HepG2 (cell line): ENCODE results near the gene RWDD2A. TPM values are rescaled to one million over a fixed set of nuclear protein-coding genes. Genes with fewer than 3 reads are reported as not detected.
A peak's percentile ranks its signal among the peaks of the same experiment; 100 is the strongest.

Source experiments
- ARNT ChIP-seq: fragments of 450-650 bp; IDR thresholded peaks from 2 replicates; pipeline ENCODE4 v1.6.1; 2017
- ARNT2 ChIP-seq: sonication (generic); formaldehyde crosslinking; IDR thresholded peaks from 2 replicates; pipeline ENCODE4 v1.8.0; 2022; ENCODE audit warnings: mild to moderate bottlenecking, low read depth, missing genetic modification reagents, moderate library complexity
- EEA1 ChIP-seq: sonication (generic); formaldehyde crosslinking; IDR thresholded peaks from 2 replicates; pipeline ENCODE4 v1.5.1; 2020; ENCODE audit warnings: mild to moderate bottlenecking, missing genetic modification reagents, borderline replicate concordance
- HIC2 ChIP-seq: sonication (generic); formaldehyde crosslinking; IDR thresholded peaks from 2 replicates; pipeline ENCODE4 v1.9.0; 2022; ENCODE audit warnings: low read depth, missing genetic modification reagents
- HINFP ChIP-seq: sonication (generic); formaldehyde crosslinking; IDR thresholded peaks from 2 replicates; pipeline ENCODE4 v1.4.0; 2020; ENCODE audit warnings: low read depth, mild to moderate bottlenecking, missing genetic modification reagents
- LRRFIP1 ChIP-seq: sonication (generic); formaldehyde crosslinking; conservative IDR thresholded peaks from 2 replicates; pipeline ENCODE4 v1.4.0; 2020; ENCODE audit warnings: missing genetic modification reagents
- MAZ ChIP-seq, 2 experiments: sonication (generic) in 1 of 2; formaldehyde crosslinking in 1 of 2; IDR thresholded peaks; 2 replicates each; pipeline versions ENCODE4 v1.5.0 to v1.6.1; 2012 to 2020; ENCODE audit warnings: low read depth in 2 of 2, mild to moderate bottlenecking in 2 of 2, borderline replicate concordance in 1 of 2, improper control_type of control experiment in 1 of 2, low read length in 1 of 2, missing genetic modification reagents in 1 of 2, moderate library complexity in 1 of 2
- NCOA1 ChIP-seq: sonication (generic); formaldehyde crosslinking; IDR thresholded peaks from 2 replicates; pipeline ENCODE4 v1.9.0; 2021; ENCODE audit warnings: missing genetic modification reagents
- SUZ12 ChIP-seq: fragments of 150-350 bp; IDR thresholded peaks from 2 replicates; pipeline ENCODE4 v1.6.1; 2014; ENCODE audit warnings: low read depth, low read length
- TBX3 ChIP-seq: fragments of 450-650 bp; IDR thresholded peaks from 2 replicates; pipeline ENCODE4 v1.6.1; 2017; ENCODE audit warnings: antibody characterized with exemption, mild to moderate bottlenecking, inconsistent platforms, borderline replicate concordance
- ZFP36 ChIP-seq: fragments of 150-350 bp; IDR thresholded peaks from 2 replicates; pipeline ENCODE4 v1.6.1; 2018; ENCODE audit warnings: borderline replicate concordance, low read length, low read depth; ENCODE audit not compliant: partially characterized antibody
- ZNF143 ChIP-seq: sonication (generic); formaldehyde crosslinking; IDR thresholded peaks from 2 replicates; pipeline ENCODE4 v1.4.0; 2020; ENCODE audit warnings: missing genetic modification reagents
- ZNF260 ChIP-seq: sonication (generic); formaldehyde crosslinking; IDR thresholded peaks from 2 replicates; pipeline ENCODE4 v1.4.0; 2020; ENCODE audit warnings: missing genetic modification reagents, low read depth, mild to moderate bottlenecking, borderline replicate concordance
- ZNF362 ChIP-seq: sonication (generic); formaldehyde crosslinking; IDR thresholded peaks from 2 replicates; pipeline ENCODE4 v1.4.0; 2020; ENCODE audit warnings: missing genetic modification reagents, mild to moderate bottlenecking, borderline replicate concordance
- ZNF430 ChIP-seq: sonication (generic); formaldehyde crosslinking; IDR thresholded peaks from 2 replicates; pipeline ENCODE4 v1.9.0; 2021; ENCODE audit warnings: mild to moderate bottlenecking, missing genetic modification reagents
- ZNF740 ChIP-seq: sonication (generic); formaldehyde crosslinking; IDR thresholded peaks from 2 replicates; pipeline ENCODE4 v1.4.0; 2020; ENCODE audit warnings: missing genetic modification reagents
- ZNF747 ChIP-seq: sonication (generic); formaldehyde crosslinking; IDR thresholded peaks from 2 replicates; pipeline ENCODE4 v1.8.1; 2023; ENCODE audit warnings: missing genetic modification reagents, mild to moderate bottlenecking, borderline replicate concordance
- ZNF784 ChIP-seq: sonication (generic); formaldehyde crosslinking; IDR thresholded peaks from 2 replicates; pipeline ENCODE4 v1.5.1; 2020; ENCODE audit warnings: missing genetic modification reagents, mild to moderate bottlenecking, borderline replicate concordance
- polyA plus RNA-seq, 8 experiments: library from polyadenylated mRNA; depleted of rRNA in 3 of 8; stranded (reverse) in 7 of 8; unstranded in 1 of 8; fragments of >200 nt; fragmentation: Illumina TruSeq in 4 of 8; extraction: Trizol in 4 of 8; gene quantifications; 2 replicates each; pipeline versions ENCODE4 v1.2.1 to v1.2.3, GENCODE V29; 2011 to 2016; ENCODE audit warnings: low read depth in 4 of 8, missing spikeins in 1 of 8, mixed read lengths in 1 of 8; ENCODE audit not compliant: insufficient read depth in 1 of 8
- total RNA-seq, 5 experiments: library from RNA; depleted of rRNA; stranded (reverse); fragments of >200 nt; fragmentation: Illumina TruSeq; extraction: Trizol; gene quantifications; 2 replicates each; pipeline ENCODE4 v1.2.3, GENCODE V29; 2016; ENCODE audit warnings: low read depth in 1 of 5

Gene RWDD2A
- total and polyA plus RNA-seq, 2 of the 13 experiments (the other 11 are each of a cell fraction or from before 2014, with no cell fraction given) = 5.3 to 8.1 TPM

- TF ChIP-seq HIC2 = no peak
- TF ChIP-seq SUZ12 = no peak
- no peak for TF ChIP-seq ARNT
- peak; percentile 38; the same call in 1 of the 2 replicates for TF ChIP-seq MAZ (IDR thresholded peaks at IDR 0.05; ENCODE audit: borderline replicate concordance, low read depth, low read length)
- peak; percentile 66; the same call in 1 of the 2 replicates for TF ChIP-seq MAZ (CRISPR knock-in tag; IDR thresholded peaks at IDR 0.05; ENCODE audit: low read depth)
- no peak for TF ChIP-seq ZFP36
- peak; percentile 31; the same call in 1 of the 2 replicates for TF ChIP-seq ZNF747 (CRISPR knock-in tag)
- TF ChIP-seq ZNF143 (CRISPR knock-in tag) = peak; percentile 52
- TF ChIP-seq ZNF260 (CRISPR knock-in tag) = no peak
- TF ChIP-seq ZNF362 (CRISPR knock-in tag) = no peak
- TF ChIP-seq ZNF430 (CRISPR knock-in tag) = peak; percentile 91; the same call in 1 of the 2 replicates
- TF ChIP-seq LRRFIP1 (CRISPR knock-in tag) = no peak
- TF ChIP-seq ARNT2 (CRISPR knock-in tag) = peak; percentile 87
- TF ChIP-seq ZNF784 (CRISPR knock-in tag) = peak; percentile 85; the same call in 1 of the 2 replicates
- no peak for TF ChIP-seq TBX3
- TF ChIP-seq NCOA1 (CRISPR knock-in tag) = no peak
- peak; percentile 38; the same call in 1 of the 2 replicates for TF ChIP-seq EEA1 (CRISPR knock-in tag)
- TF ChIP-seq ZNF740 (CRISPR knock-in tag) = no peak
- TF ChIP-seq HINFP = peak; percentile 14; the same call in 1 of the 2 replicates
Measured at GRCh38 chr6:83192871-83193746, at the start of gene RWDD2A, which contains the start of gene PGM3 (continued).
